GM08714 (cell line): ENCODE results near the gene SPRY4.
"Not testable (repeated sequence)": the region's sequence is repeated elsewhere in the genome, so short reads cannot be mapped to it uniquely, and the experiment has no call there.

Experiments
- H3K4me3 ChIP-seq: fragments of 200-500 bp; sonication (Bioruptor generic); 2 replicates; pipeline ENCODE4 v1.5.1; 2014; ENCODE audit warnings: mild to moderate bottlenecking, low read length, inconsistent platforms
- ZNF274 ChIP-seq: IDR thresholded peaks from 2 replicates; pipeline ENCODE4 v1.6.1; 2012; ENCODE audit warnings: mild to moderate bottlenecking, low read depth, low read length

SPRY4 gene

DNA sequence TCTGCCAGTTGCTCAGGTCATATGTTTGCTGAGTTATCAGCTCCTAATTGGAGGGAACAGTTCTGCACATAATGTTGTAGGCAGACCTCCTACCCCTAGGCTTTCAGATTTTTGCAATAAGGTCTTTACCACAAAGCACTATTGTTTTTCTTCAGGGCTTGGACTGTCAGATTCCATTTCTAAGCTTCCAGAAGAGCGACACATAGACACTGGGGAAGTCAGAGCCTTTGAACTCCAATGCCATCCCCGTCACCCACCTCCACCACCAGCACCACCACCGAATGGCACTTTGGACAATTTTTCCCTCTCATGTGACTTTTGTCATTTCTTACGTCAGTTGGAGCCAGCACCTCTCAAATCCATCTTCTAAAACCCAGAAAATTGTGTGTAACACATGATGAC is 28.3 kb upstream of the SPRY4 start:
- no peak overlapping the region for H3K4me3 ChIP-seq
- no peak for TF ChIP-seq ZNF274

DNA sequence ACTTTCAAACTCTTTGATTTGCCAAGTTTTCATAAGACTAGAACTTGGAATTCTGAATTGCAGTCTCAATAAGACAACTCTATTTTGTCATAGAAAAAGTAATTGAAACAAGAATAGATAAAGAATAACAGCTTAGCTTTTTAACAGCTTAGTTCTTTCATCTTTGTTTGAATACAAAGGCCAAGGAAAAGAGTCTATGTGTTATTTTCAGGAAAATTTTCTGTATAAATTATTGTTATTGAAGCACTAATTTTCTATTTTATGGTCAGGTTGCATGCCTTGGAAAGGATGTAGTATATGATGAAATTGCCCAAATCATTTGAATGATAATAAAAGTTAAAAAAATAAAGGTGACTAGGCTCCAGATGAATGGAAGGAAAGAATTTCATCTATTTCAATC is 25.2 kb upstream of the SPRY4 start:
- no peak overlapping the region for H3K4me3 ChIP-seq
- no peak for TF ChIP-seq ZNF274

DNA sequence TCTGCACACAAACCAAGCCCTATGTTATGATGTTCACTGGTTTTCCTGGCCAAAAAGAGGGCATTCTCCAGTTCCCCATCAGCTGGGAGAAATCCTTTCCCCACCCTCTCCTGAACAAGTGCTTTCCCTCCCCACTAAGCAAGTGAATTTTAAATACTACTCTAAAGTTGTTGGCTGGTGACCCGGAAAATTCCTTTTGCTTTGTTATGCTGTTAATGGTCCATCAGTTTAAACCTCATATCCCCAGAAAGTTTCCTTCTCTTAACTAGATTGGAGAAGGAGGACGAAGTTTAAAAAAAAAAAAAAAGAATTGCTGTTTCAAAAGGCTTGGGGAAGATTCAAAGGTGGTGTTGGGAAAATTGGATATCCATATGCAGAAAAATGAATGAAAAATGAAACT is 21.9 kb upstream of the SPRY4 start:
- no peak overlapping the region for H3K4me3 ChIP-seq
- TF ChIP-seq ZNF274: no peak

GRCh38 chr5:142344915-142345314 is 20.1 kb upstream of the SPRY4 start:
- H3K4me3 ChIP-seq: not testable (repeated sequence)

GRCh38 chr5:142343531-142343930 is 18.7 kb upstream of the SPRY4 start:
- H3K4me3 ChIP-seq: no peak overlapping the region
- TF ChIP-seq ZNF274: no peak

DNA sequence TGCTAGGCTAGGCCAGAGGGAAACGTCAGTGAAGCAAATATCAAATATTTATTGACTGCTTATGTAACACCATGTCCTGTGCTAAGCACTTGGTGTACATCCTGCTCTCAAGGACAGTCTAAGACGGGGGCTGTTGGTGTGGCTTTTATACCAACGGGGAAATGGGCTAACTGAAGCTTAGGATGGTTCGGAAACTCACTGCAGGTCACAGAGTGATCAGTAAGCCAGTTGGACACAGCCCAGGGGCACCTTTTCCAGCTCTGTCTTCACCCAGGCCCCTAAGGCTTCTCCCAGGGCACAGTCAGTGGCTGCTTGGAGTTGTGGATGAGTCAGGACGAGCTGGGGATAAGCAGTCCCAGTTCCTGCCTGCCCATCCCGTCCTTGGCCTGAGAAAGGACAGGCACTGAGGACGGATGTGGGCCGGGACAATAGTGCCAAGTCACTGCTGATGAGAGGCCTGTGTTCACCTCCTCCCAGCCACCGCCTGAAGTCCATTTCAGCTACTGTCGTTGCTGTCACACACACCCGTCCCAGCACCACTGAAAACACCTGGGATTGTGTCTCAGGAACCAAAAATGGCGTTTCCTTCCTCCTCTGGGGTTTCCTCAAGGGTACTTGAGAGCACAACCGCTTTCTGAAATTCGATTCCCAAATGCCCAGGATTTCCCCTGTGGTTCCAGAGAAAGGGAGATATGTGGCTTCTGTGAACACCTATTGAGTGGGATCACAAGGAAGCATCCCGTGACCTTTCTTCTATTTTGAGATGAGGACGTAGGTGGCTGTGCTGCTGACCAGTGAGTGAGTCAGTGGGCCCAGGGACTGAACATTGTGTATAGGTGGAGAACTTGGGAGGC is 17.5 kb upstream of the SPRY4 start:
- no peak overlapping the region for H3K4me3 ChIP-seq
- no peak for TF ChIP-seq ZNF274

DNA sequence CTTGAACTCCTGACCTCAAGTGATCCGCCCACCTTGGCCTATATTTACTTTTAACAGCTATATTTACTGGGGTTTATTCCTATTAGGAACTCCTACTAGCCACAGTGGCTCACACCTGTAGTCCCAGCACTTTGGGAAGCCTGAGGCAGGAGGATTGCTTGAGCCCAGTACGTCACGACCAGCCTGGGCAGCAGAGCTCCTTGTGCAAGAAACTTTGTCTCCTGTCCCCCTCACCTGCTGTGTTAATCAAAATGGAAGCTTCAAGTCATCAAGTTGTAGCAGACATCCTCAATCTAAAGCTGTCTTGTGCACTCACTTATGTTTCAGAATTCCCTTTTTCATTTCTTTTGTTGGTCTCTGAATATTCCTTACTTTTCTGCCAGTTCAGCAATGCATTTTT is 15.0 kb upstream of the SPRY4 start:
- no peak for TF ChIP-seq ZNF274
- H3K4me3 ChIP-seq: no peak overlapping the region

GRCh38 chr5:142334538-142334937 is 9.7 kb upstream of the SPRY4 start:
- H3K4me3 ChIP-seq: no peak overlapping the region
- TF ChIP-seq ZNF274: no peak

- H3K4me3 ChIP-seq: not testable (repeated sequence)
Measured at GRCh38 chr5:142333749-142334148, 8.9 kb upstream of the SPRY4 start.

GRCh38 chr5:142330444-142330843 is 5.6 kb upstream of the SPRY4 start:
- TF ChIP-seq ZNF274: no peak
- H3K4me3 ChIP-seq: no peak overlapping the region

GRCh38 chr5:142330026-142330425 is 5.2 kb upstream of the SPRY4 start:
- TF ChIP-seq ZNF274: no peak
- H3K4me3 ChIP-seq: no peak overlapping the region

- no peak for TF ChIP-seq ZNF274
Measured at GRCh38 chr5:142327111-142327842, 2.5 kb upstream of the SPRY4 start.

GRCh38 chr5:142326480-142326938 is 1.7 kb upstream of the SPRY4 start:
- H3K4me3 ChIP-seq: peak overlapping the region; percentile 11; the same call in 1 of the 2 replicates
- no peak for TF ChIP-seq ZNF274

More at GRCh38 chr5:142327111-142327842, 2.5 kb upstream of the SPRY4 start:
- no peak overlapping the region for H3K4me3 ChIP-seq

- no peak for TF ChIP-seq ZNF274
Measured at GRCh38 chr5:142325725-142326479, 1.1 kb upstream of the SPRY4 start.

More at GRCh38 chr5:142325725-142326479, 1.1 kb upstream of the SPRY4 start:
- H3K4me3 ChIP-seq: peak overlapping the region; percentile 60; the same call in 1 of the 2 replicates
